Measurements from ENCODE around the gene KIF18A.
"Not testable (repeated sequence)": the region's sequence is repeated elsewhere in the genome, so short reads cannot be mapped to it uniquely, and the experiment has no call there.

- not testable (repeated sequence) for TF ChIP-seq POLR2AphosphoS5 (IDR thresholded peaks at IDR 0.05); POLR2A (IDR thresholded peaks at IDR 0.05; ENCODE audit: low read depth); EP300 (IDR thresholded peaks at IDR 0.05)
- TF ChIP-seq, protein P1, sequence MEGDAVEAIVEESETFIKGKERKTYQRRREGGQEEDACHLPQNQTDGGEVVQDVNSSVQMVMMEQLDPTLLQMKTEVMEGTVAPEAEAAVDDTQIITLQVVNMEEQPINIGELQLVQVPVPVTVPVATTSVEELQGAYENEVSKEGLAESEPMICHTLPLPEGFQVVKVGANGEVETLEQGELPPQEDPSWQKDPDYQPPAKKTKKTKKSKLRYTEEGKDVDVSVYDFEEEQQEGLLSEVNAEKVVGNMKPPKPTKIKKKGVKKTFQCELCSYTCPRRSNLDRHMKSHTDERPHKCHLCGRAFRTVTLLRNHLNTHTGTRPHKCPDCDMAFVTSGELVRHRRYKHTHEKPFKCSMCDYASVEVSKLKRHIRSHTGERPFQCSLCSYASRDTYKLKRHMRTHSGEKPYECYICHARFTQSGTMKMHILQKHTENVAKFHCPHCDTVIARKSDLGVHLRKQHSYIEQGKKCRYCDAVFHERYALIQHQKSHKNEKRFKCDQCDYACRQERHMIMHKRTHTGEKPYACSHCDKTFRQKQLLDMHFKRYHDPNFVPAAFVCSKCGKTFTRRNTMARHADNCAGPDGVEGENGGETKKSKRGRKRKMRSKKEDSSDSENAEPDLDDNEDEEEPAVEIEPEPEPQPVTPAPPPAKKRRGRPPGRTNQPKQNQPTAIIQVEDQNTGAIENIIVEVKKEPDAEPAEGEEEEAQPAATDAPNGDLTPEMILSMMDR (IDR thresholded peaks at IDR 0.05) = not testable (repeated sequence)
These were observed 28.2 kb upstream of the KIF18A start for GRCh38 chr11:28136157-28136556.
